IPS DF 6.9 (cell line): ENCODE results near the gene ZDHHC11.
A peak's percentile ranks its signal among the peaks of the same experiment; 100 is the strongest.
"Not testable (repeated sequence)": the region's sequence is repeated elsewhere in the genome, so short reads cannot be mapped to it uniquely, and the experiment has no call there.

Source experiments
- DNase-seq: peaks from one replicate; pipeline ENCODE4 v3.0.0-alpha.2; 2013; ENCODE audit warnings: low read depth, low spot score
- H3K27ac ChIP-seq: one replicate; pipeline ENCODE4 v1.5.1; 2013; ENCODE audit warnings: low read length, control low read depth
- H3K27me3 ChIP-seq: 2 replicates; pipeline ENCODE4 v1.6.1; 2013; ENCODE audit warnings: mild to moderate bottlenecking, low read length; ENCODE audit not compliant: control insufficient read depth, insufficient read depth
- H3K36me3 ChIP-seq: 2 replicates; pipeline ENCODE4 v1.6.1; 2013; ENCODE audit warnings: low read length; ENCODE audit not compliant: control insufficient read depth, insufficient read depth
- H3K4me1 ChIP-seq: 2 replicates; pipeline ENCODE4 v1.6.1; 2013; ENCODE audit warnings: low read length; ENCODE audit not compliant: control insufficient read depth, insufficient read depth
- H3K4me3 ChIP-seq: 2 replicates; pipeline ENCODE4 v1.5.1; 2013; ENCODE audit warnings: mild to moderate bottlenecking, low read length
- H3K9me3 ChIP-seq: 2 replicates; pipeline ENCODE4 v1.6.1; 2013; ENCODE audit warnings: low read length, inconsistent platforms; ENCODE audit not compliant: control insufficient read depth, insufficient read depth
- WGBS: extraction: QIAGEN DNeasy Blood & Tissue Kit; methylation state at CpG from one replicate; pipeline ENCODE4 v1.1.7; 2013; ENCODE audit warnings: mixed read lengths, missing lambda C conversion rate; ENCODE audit not compliant: insufficient read length, insufficient coverage; 5-methylcytosine and 5-hydroxymethylcytosine counted together

The ZDHHC11 gene

DNA sequence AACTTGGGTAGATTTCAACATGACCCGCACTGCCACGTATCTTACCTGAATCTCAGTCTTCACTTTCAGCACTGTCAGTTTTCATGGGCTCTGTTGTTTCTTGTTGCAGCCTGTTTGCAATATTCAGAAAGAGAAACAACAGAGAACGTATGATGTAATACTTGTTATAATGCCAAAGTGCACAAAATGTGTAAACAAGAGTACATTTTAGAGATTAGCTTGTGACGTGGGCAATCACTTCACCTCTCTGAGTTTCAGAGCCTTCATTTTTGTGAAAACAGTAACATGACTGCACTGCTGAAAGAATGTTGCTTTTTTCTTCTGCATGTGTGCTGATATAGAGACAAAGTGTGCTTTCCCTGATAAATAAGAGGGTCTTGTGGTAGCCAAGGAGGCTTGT is 49.7 kb downstream of the ZDHHC11 start:
- not testable (repeated sequence) for DNase-seq, H3K36me3 ChIP-seq, H3K4me1 ChIP-seq, H3K27me3 ChIP-seq, H3K4me3 ChIP-seq, H3K9me3 ChIP-seq, H3K27ac ChIP-seq
- no CpG with 5 or more reads among the region's 4 CpGs for WGBS

DNA sequence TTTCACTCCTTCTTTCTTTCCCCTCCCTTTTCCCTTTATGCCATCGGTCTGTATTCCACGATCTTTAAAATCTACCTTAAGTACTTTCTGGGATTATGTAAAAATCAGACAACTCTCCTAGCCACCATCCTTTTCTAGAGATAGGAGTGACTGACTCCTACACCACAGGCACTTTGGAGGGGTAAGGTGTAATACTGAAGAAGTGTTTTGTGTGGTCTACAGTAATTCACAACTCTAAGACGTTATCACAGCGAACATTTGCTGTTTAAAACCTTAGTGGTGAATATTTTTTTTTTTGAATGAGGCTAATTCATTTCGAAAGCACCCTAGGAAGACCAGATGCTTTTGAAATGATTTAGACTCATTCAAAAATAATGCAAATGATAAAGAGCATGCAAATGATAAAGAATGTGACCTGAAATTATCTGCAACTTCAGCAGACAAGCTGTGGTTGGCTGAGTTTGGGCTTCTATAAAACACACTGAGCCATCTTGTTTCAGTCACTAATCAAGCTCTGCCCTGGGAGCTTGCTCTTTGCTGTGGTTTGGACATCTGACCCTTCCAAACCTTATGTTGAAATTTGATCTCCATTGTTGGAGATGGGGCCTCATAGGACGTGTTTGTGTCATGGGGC is 52.2 kb downstream of the ZDHHC11 start:
- H3K27me3 ChIP-seq, H3K27ac ChIP-seq, H3K9me3 ChIP-seq, H3K36me3 ChIP-seq, H3K4me3 ChIP-seq, DNase-seq, H3K4me1 ChIP-seq: not testable (repeated sequence)
- no CpG with 5 or more reads among the region's 6 CpGs for WGBS

DNA sequence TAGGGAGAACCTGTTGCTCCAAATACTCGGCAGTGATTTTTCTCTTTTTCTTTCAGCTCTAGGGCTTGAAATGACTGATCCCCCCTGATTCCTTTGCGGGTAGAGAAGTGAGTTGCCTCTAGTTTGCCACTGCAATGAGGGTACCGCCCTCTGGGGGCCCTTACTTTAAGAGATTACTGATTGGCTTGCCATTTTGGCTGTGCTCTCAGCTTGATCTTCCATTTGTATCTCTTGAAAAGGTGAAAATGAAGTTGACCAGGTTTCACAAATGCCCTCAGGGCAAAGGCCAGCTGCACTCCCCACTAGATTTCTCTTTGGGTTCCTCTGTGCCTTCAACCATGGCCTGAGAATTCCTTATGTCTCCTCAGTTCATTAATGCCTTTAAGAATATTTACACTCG is 52.8 kb downstream of the ZDHHC11 start:
- H3K4me1 ChIP-seq, H3K36me3 ChIP-seq, H3K27ac ChIP-seq, H3K9me3 ChIP-seq, H3K4me3 ChIP-seq, DNase-seq, H3K27me3 ChIP-seq: not testable (repeated sequence)
- no CpG with 5 or more reads among the region's 4 CpGs for WGBS

DNA sequence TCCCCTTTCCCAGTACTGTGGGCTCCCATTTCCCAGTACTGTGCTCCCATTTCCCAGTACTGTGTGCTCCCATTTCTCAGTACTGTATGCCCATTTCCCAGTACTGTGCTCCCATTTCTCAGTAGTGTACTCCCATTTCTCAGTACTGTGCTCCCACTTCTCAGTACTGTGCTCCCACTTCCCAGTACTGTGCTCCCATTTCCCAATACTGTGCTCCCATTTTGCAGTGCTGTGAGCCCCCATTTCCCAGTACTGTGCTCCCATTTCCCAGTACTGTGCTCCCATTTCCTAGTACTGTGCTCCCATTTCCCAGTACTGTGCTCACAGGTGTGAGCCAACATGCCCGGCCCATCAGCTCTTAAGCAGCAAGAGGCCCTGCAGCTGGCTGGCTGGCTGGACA is 54.9 kb downstream of the ZDHHC11 start:
- WGBS = no CpG with 5 or more reads among the region's 1 CpG
- not testable (repeated sequence) for H3K36me3 ChIP-seq, DNase-seq

DNA sequence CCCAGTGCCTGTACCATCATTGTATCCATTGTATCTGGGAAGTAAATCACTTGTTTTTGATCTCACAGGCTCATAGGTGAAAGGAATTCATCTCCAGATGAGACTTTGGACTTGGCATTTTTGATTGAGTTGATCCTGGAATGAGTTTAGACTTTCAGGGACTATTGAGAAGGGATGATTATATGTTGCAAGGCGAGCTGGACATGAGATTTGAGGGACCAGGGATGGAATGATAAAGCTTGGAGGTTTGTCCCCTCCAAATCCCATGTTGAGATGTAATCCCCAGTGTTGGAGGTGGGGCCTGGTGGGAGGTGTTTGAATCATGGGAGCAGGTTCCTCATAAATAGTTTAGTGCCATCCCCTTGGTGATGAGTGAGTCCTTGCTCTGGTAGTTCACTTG is 55.8 kb downstream of the ZDHHC11 start:
- H3K27me3 ChIP-seq, H3K9me3 ChIP-seq, H3K4me3 ChIP-seq, H3K36me3 ChIP-seq, H3K27ac ChIP-seq, H3K4me1 ChIP-seq, DNase-seq: not testable (repeated sequence)
- no CpG with 5 or more reads among the region's 1 CpG for WGBS

More for the DNA sequence above, 54.9 kb downstream of the ZDHHC11 start:
- not testable (repeated sequence) for H3K4me3 ChIP-seq, H3K9me3 ChIP-seq, H3K4me1 ChIP-seq, H3K27me3 ChIP-seq, H3K27ac ChIP-seq

DNA sequence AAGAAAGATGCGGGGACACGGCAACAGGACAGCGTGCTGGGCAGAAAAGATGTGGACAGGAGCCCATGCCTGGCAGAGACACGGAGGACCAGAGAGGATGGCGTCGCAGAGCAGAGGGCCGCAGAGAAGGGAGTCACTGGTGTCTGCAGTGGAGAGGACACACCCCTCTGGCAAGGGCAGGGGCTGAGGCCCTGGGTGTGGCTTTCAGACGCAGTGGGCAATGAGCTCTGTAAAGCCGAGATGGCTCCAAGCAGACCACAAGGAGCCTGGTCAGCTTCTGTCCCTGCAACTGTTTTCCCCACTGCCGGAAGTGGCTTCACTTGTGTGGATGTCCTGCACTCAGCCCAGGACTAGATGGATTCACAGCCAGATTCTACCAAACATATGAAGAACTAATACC is 62.1 kb downstream of the ZDHHC11 start:
- not testable (repeated sequence) for DNase-seq, H3K4me3 ChIP-seq, H3K36me3 ChIP-seq, H3K9me3 ChIP-seq, H3K4me1 ChIP-seq, H3K27me3 ChIP-seq, H3K27ac ChIP-seq
- WGBS = no CpG with 5 or more reads among the region's 10 CpGs

DNA sequence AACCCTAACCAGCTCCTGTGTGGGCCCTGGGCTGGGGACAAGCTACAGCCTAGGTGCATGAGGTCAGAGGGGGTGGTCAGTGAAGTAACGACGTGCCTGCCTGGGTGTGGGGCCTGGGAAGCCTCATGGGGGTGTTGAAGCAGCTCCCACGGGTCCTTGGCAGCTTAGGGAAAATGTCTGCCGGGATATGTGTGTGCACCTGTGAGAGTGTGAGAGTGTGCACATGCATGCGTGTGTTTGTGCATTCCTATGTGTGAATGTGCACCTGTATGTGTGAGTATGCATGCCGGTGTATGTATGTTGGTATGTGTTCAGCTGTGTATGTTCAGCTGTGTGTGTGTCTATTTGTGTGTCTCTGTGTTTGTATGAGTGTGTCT is 62.9 kb downstream of the ZDHHC11 start:
- not testable (repeated sequence) for H3K27ac ChIP-seq, H3K36me3 ChIP-seq, H3K4me1 ChIP-seq, H3K4me3 ChIP-seq, H3K27me3 ChIP-seq, H3K9me3 ChIP-seq, DNase-seq
- WGBS = no CpG with 5 or more reads among the region's 6 CpGs

DNA sequence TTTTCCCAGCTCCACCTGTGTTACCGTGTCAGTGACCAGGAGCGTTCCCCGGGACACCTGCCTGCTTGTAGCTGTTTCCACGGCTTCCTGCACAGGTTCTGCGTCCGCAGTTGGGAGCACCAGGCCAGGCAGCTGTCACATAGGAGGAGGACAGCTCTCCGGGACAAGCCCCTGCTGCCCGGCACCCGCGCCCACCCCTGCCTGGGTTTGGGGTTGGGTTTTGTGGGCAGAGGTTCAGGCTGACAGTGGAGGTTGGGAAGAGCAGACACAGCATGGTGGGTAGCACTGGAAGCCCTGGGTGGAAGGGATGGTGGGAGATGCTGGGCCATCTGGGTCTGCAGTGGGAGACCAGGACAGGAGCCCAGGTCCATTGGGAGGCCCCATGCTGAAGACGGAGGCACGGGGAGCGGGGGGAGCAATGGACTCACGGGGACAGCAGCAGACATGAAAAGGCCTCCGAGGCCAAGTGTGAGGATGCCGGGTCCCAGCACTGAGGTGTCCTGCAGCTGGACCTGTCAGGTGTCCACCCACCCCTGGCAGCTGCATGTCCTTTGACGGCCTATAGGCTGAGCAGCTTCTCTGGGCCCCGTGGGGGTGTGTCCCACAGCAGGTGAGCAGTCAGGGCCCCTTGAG is 63.4 kb downstream of the ZDHHC11 start:
- H3K36me3 ChIP-seq, H3K4me1 ChIP-seq, DNase-seq, H3K9me3 ChIP-seq, H3K4me3 ChIP-seq, H3K27me3 ChIP-seq, H3K27ac ChIP-seq: not testable (repeated sequence)
- WGBS = no CpG with 5 or more reads among the region's 18 CpGs

DNA sequence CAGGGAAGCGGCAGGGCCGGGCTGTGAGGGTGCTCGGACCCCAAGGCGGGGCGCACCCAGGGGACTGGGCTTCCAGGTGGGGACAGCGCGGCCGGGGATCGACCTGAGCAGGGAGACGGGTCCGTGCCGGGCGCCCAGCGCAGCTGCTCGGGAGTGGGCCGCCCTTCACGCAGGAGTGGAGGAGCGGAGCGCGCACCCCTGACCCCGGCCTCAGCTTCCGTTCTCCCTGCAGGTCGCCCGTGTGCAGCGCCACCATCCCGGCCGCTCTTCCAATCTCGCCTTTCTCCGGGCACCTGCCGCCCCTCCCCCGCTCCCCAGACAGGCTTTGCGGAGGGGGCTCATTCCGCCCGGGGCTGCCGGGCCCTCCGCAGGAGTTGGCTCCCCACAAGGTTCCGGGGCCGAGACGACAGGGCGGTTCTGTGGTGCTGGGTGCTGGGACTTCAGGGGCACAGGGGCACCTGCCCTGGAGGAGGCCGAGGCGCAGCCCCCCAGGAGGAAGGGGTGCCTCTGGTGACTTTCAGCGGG is 65.5 kb downstream of the ZDHHC11 start:
- DNase-seq, H3K4me1 ChIP-seq, H3K27me3 ChIP-seq, H3K27ac ChIP-seq, H3K9me3 ChIP-seq, H3K36me3 ChIP-seq: not testable (repeated sequence)
- H3K4me3 ChIP-seq = peak overlapping the region; percentile 21; the same call in 1 of the 2 replicates
- WGBS = no CpG with 5 or more reads among the region's 43 CpGs

DNA sequence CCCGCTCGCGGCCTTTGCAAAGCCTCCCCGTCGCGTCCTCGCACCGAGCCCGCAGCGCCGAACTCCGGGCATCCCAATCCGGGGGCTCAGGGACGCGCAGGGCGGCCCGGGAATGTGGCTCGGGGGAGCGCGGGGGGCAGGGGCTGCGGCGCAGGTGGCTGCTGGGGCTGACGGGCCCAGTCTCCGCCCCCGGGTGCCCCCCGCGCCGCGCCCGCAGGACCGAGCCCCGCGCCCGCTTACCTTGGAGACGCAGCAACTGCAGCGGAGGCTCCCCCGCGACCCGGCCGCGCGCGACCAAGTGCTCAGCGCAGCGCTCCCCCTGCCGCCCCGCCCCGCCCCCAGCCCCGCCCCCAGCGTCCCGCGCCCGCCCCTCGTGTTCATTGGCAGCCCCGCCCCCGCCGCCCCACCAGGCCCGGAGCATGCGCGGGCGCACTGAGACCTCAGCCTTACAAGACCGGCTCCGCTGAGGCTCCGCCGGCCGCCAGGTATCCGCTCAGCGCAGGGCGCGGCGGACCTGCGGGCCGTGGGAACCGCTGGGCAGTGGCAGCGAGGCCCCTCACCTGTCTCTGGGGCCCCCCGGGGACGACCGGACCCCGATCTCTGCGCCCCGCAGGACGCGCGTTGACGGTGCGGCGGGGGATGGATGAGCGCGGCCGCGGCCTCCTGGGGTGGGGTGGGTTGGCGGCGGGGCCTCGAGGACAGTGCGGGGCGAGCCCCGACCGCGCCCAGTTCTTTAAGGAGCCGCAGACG is 66.2 kb downstream of the ZDHHC11 start, which contains the start of gene ZDHHC11B:
TSS of gene ZDHHC11B (minus strand) at position 302 of the 750 bp plus-strand sequence. CDS start 17,810 bp downstream, outside the sequence.
- WGBS = no CpG with 5 or more reads among the region's 101 CpGs
- H3K27me3 ChIP-seq = not testable (repeated sequence)
- DNase-seq = peak; percentile 33

More for the DNA sequence above, 66.2 kb downstream of the ZDHHC11 start, which contains the start of gene ZDHHC11B:
- H3K4me3 ChIP-seq = peak within 1 kb of the TSS; percentile 49; the same call in 1 of the 2 replicates
- not testable (repeated sequence) for H3K27ac ChIP-seq, H3K9me3 ChIP-seq, H3K36me3 ChIP-seq, H3K4me1 ChIP-seq
